Measurements from ENCODE around the gene PDZK1IP1. TPM values are rescaled to one million over a fixed set of nuclear protein-coding genes. Genes with fewer than 3 reads are reported as not detected.
A peak's percentile ranks its signal among the peaks of the same experiment; 100 is the strongest.

PDZK1IP1 gene
- polyA plus RNA-seq, 1 donor (not counting 4 experiments of a cell fraction or from before 2014, with no cell fraction given): 1.5 TPM

GRCh38 chr1:47180603-47181094 is 9.2 kb downstream of the PDZK1IP1 start:
- Histone ChIP-seq H3K4me3 (ENCODE audit: control insufficient read depth in 2 of 3, extremely low read depth in 1 of 3, insufficient read depth in 2 of 3, low read depth in 1 of 3, low read length in 3 of 3) (no peak overlapping the region), H3K36me3 (ENCODE audit: control insufficient read depth in 2 of 2, extremely low read depth in 1 of 2, insufficient read depth in 2 of 2, low read length in 2 of 2) (no peaks in the 10 kb centered on the region), H4K20me1 (ENCODE audit: control insufficient read depth, extremely low read depth, insufficient read depth, low read length) (no peaks in the 10 kb centered on the region), H3K9me3 (ENCODE audit: control insufficient read depth, low read depth, low read length) (no peaks in the 10 kb centered on the region), H3K27ac (ENCODE audit: control insufficient read depth, insufficient read depth, low read length) (no peak overlapping the region), H3K4me1 (ENCODE audit: control insufficient read depth, extremely low read depth, insufficient read depth, low read length) (peaks cover 7% of the 10 kb centered on the region), H3K9ac (ENCODE audit: control insufficient read depth, extremely low read depth, insufficient read depth, low read length) (no peak overlapping the region), H3K27me3 (ENCODE audit: control insufficient read depth, extremely low read depth, insufficient read depth, low read length) (no peaks in the 10 kb centered on the region), H3K4me2 (ENCODE audit: control insufficient read depth, extremely low read depth, insufficient read depth, low read depth, low read length) (no peak overlapping the region), H3K9me1 (ENCODE audit: control insufficient read depth, extremely low read depth, insufficient read depth, low read length) (no peaks in the 10 kb centered on the region), H2AFZ (ENCODE audit: control insufficient read depth, low read length) (no peak overlapping the region), H3K79me2 (ENCODE audit: control insufficient read depth, insufficient read depth, low read length) (no peaks in the 10 kb centered on the region)
- no peak for DNase-seq (ENCODE audit: low read depth, low spot score)
- no peak for FAIRE-seq
- TF ChIP-seq EZH2 (IDR thresholded peaks at IDR 0.05; ENCODE audit: low read length): no peak
- TF ChIP-seq, protein P1, sequence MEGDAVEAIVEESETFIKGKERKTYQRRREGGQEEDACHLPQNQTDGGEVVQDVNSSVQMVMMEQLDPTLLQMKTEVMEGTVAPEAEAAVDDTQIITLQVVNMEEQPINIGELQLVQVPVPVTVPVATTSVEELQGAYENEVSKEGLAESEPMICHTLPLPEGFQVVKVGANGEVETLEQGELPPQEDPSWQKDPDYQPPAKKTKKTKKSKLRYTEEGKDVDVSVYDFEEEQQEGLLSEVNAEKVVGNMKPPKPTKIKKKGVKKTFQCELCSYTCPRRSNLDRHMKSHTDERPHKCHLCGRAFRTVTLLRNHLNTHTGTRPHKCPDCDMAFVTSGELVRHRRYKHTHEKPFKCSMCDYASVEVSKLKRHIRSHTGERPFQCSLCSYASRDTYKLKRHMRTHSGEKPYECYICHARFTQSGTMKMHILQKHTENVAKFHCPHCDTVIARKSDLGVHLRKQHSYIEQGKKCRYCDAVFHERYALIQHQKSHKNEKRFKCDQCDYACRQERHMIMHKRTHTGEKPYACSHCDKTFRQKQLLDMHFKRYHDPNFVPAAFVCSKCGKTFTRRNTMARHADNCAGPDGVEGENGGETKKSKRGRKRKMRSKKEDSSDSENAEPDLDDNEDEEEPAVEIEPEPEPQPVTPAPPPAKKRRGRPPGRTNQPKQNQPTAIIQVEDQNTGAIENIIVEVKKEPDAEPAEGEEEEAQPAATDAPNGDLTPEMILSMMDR (optimal IDR thresholded peaks at IDR 0.05 in 1 of 3, IDR thresholded peaks at IDR 0.05 in 1 of 3, conservative IDR thresholded peaks at IDR 0.05 in 1 of 3; ENCODE audit: extremely low read depth in 1 of 3, insufficient read depth in 2 of 3, low read length in 3 of 3): no peak
- dilution Hi-C loops (cut with MboI; ENCODE audit: extremely low pct_ligation_motif_present, low sequenced_read_pairs): no loop called here

DNA sequence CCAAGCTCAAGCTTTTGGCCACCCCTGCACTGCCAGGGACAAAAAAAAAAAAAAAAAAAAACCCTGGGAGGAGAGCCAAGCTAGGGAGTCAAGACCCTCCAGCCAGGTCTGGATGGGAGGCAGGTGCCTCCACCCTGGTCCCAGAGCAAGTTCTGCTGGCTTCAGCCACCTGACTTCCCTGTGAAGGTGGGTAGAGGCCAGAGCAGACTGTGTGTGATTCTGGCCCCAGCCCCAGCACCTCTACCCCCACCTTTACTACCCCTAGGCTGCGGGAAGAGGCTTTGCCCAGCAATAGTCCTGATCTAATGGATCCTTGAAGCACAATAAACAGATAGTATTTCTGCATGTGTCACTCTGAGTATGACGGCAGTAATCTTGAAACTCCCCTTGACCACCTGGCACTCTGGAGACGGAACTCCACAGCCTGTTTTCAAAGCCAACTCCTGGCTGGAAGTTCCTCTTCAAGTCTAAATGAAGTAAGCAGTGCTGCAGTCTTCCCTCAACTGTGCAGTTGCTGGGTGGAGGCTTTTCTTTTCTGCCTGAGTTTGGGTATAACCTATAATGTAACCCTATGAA is 9.8 kb downstream of the PDZK1IP1 start:
- Histone ChIP-seq H3K9me3 (ENCODE audit: control insufficient read depth, low read depth, low read length) (no peaks in the 10 kb centered on the region), H4K20me1 (ENCODE audit: control insufficient read depth, extremely low read depth, insufficient read depth, low read length) (no peaks in the 10 kb centered on the region), H3K4me1 (ENCODE audit: control insufficient read depth, extremely low read depth, insufficient read depth, low read length) (peaks cover 9% of the 10 kb centered on the region), H3K79me2 (ENCODE audit: control insufficient read depth, insufficient read depth, low read length) (no peaks in the 10 kb centered on the region), H2AFZ (ENCODE audit: control insufficient read depth, low read length) (no peak overlapping the region), H3K27me3 (ENCODE audit: control insufficient read depth, extremely low read depth, insufficient read depth, low read length) (no peaks in the 10 kb centered on the region), H3K27ac (ENCODE audit: control insufficient read depth, insufficient read depth, low read length) (no peak overlapping the region), H3K9ac (ENCODE audit: control insufficient read depth, extremely low read depth, insufficient read depth, low read length) (no peak overlapping the region), H3K36me3 (ENCODE audit: control insufficient read depth in 2 of 2, extremely low read depth in 1 of 2, insufficient read depth in 2 of 2, low read length in 2 of 2) (no peaks in the 10 kb centered on the region), H3K4me2 (ENCODE audit: control insufficient read depth, extremely low read depth, insufficient read depth, low read depth, low read length) (peak overlapping the region; percentile 93), H3K9me1 (ENCODE audit: control insufficient read depth, extremely low read depth, insufficient read depth, low read length) (no peaks in the 10 kb centered on the region), H3K4me3 (ENCODE audit: control insufficient read depth in 2 of 3, extremely low read depth in 1 of 3, insufficient read depth in 2 of 3, low read depth in 1 of 3, low read length in 3 of 3) (peak overlapping the region in 1 of 3 experiments; percentile 65)
- dilution Hi-C loops (cut with MboI; ENCODE audit: extremely low pct_ligation_motif_present, low sequenced_read_pairs): no loop called here
- FAIRE-seq (no peak), DNase-seq (ENCODE audit: low read depth, low spot score) (no peak)
- TF ChIP-seq EZH2 (IDR thresholded peaks at IDR 0.05; ENCODE audit: low read length): no peak
- TF ChIP-seq, protein P1 (optimal IDR thresholded peaks at IDR 0.05 in 1 of 3, IDR thresholded peaks at IDR 0.05 in 1 of 3, conservative IDR thresholded peaks at IDR 0.05 in 1 of 3; ENCODE audit: extremely low read depth in 1 of 3, insufficient read depth in 2 of 3, low read length in 3 of 3): no peak
